ENCODE measurements around the gene YOD1.

- TF ChIP-seq, protein P1, sequence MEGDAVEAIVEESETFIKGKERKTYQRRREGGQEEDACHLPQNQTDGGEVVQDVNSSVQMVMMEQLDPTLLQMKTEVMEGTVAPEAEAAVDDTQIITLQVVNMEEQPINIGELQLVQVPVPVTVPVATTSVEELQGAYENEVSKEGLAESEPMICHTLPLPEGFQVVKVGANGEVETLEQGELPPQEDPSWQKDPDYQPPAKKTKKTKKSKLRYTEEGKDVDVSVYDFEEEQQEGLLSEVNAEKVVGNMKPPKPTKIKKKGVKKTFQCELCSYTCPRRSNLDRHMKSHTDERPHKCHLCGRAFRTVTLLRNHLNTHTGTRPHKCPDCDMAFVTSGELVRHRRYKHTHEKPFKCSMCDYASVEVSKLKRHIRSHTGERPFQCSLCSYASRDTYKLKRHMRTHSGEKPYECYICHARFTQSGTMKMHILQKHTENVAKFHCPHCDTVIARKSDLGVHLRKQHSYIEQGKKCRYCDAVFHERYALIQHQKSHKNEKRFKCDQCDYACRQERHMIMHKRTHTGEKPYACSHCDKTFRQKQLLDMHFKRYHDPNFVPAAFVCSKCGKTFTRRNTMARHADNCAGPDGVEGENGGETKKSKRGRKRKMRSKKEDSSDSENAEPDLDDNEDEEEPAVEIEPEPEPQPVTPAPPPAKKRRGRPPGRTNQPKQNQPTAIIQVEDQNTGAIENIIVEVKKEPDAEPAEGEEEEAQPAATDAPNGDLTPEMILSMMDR (conservative IDR thresholded peaks at IDR 0.05 in 1 of 2, IDR thresholded peaks at IDR 0.05 in 1 of 2; ENCODE audit: low read depth in 1 of 2, low read length in 2 of 2): no peak
- no peak for TF ChIP-seq EZH2 (IDR thresholded peaks at IDR 0.05; ENCODE audit: low read length, missing control alignments)
Measured at GRCh38 chr1:207070811-207071210, 19.8 kb upstream of the YOD1 start.

Data from fibroblast of lung (primary cell).